RWPE2 (cell line): ENCODE data around the gene CSF3.

Experiments
- ATAC-seq: fragments of 200-7000 bp; cut with Tn5 transposase; 3 replicates; pipeline ENCODE4 v1.9.1; 2021; ENCODE audit warnings: low read depth
- DNase-seq: peaks from one replicate; pipeline ENCODE4 v3.0.0-alpha.2; 2020; ENCODE audit warnings: low spot score
- H3K27ac ChIP-seq: fragments of 450-650 bp; 2 replicates; pipeline ENCODE4 v1.5.1; 2017; ENCODE audit warnings: mild to moderate bottlenecking; ENCODE audit not compliant: poor library complexity, severe bottlenecking
- H3K27me3 ChIP-seq: fragments of 250-450 bp; sonication (Bioruptor Pico); 2 replicates; pipeline ENCODE4 v1.5.1; 2021; ENCODE audit warnings: mild to moderate bottlenecking, moderate library complexity; ENCODE audit not compliant: insufficient read depth, poor library complexity, severe bottlenecking
- H3K36me3 ChIP-seq: fragments of 250-450 bp; sonication (Bioruptor Pico); 2 replicates; pipeline ENCODE4 v1.5.1; 2020; ENCODE audit warnings: low read depth, mild to moderate bottlenecking, moderate library complexity
- H3K4me1 ChIP-seq: fragments of 250-450 bp; sonication (Bioruptor Pico); 2 replicates; pipeline ENCODE4 v1.5.1; 2021; ENCODE audit warnings: mild to moderate bottlenecking, moderate library complexity; ENCODE audit not compliant: insufficient read depth, poor library complexity, severe bottlenecking
- H3K4me3 ChIP-seq: fragments of 250-450 bp; sonication (Bioruptor Pico); 2 replicates; pipeline ENCODE4 v1.5.1; 2021; ENCODE audit warnings: mild to moderate bottlenecking, moderate library complexity; ENCODE audit not compliant: severe bottlenecking
- H3K9me3 ChIP-seq: fragments of 250-450 bp; sonication (Bioruptor Pico); 2 replicates; pipeline ENCODE4 v1.5.1; 2021; ENCODE audit warnings: mild to moderate bottlenecking, moderate library complexity; ENCODE audit not compliant: severe bottlenecking
- TF ChIP-seq, protein P1 (sequence below): fragments of 450-650 bp; IDR thresholded peaks from one replicate; pipeline ENCODE4 v1.5.1; 2017; ENCODE audit warnings: mild to moderate bottlenecking, moderate library complexity; ENCODE audit not compliant: poor library complexity, severe bottlenecking

CSF3 gene

DNA sequence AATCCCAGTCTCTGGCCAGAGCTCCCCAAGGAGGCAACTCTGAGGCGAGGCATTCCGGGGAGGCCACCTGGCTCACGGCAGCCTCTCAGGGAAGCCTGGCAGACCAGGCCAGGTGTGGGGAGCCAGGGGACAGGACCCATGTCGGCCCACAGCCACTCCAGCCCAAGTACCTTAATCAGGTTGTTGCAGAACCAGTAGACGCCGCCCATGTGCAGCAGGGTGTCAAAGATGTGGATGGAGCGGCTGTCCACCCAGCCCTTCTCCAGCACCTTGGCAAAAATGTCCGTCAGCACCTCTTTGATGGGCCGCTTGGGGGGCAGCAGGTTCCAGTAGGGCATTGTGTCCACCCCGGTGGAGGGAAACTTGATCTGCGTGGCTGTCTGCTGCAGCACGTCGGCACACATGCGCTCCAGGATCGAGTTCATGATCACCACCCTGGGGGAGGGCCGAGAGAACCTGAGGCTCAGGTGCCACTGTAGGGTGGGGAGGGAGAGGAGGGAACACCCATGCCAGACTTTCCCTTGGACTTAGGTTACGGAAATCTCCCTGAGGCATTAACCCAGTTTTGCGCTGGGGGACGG lies 7.8 kb downstream of the CSF3 start:
- Histone ChIP-seq H3K27ac (peak overlapping the region; percentile 93), H3K27me3 (no peaks in the 10 kb centered on the region), H3K9me3 (no peaks in the 10 kb centered on the region), H3K36me3 (peaks cover 72% of the 10 kb centered on the region), H3K4me3 (peak overlapping the region; percentile 23), H3K4me1 (peaks cover 82% of the 10 kb centered on the region)
- ATAC-seq (peak; percentile 40), DNase-seq (peak; percentile 89)
- TF ChIP-seq, protein P1, sequence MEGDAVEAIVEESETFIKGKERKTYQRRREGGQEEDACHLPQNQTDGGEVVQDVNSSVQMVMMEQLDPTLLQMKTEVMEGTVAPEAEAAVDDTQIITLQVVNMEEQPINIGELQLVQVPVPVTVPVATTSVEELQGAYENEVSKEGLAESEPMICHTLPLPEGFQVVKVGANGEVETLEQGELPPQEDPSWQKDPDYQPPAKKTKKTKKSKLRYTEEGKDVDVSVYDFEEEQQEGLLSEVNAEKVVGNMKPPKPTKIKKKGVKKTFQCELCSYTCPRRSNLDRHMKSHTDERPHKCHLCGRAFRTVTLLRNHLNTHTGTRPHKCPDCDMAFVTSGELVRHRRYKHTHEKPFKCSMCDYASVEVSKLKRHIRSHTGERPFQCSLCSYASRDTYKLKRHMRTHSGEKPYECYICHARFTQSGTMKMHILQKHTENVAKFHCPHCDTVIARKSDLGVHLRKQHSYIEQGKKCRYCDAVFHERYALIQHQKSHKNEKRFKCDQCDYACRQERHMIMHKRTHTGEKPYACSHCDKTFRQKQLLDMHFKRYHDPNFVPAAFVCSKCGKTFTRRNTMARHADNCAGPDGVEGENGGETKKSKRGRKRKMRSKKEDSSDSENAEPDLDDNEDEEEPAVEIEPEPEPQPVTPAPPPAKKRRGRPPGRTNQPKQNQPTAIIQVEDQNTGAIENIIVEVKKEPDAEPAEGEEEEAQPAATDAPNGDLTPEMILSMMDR, result no peak

DNA sequence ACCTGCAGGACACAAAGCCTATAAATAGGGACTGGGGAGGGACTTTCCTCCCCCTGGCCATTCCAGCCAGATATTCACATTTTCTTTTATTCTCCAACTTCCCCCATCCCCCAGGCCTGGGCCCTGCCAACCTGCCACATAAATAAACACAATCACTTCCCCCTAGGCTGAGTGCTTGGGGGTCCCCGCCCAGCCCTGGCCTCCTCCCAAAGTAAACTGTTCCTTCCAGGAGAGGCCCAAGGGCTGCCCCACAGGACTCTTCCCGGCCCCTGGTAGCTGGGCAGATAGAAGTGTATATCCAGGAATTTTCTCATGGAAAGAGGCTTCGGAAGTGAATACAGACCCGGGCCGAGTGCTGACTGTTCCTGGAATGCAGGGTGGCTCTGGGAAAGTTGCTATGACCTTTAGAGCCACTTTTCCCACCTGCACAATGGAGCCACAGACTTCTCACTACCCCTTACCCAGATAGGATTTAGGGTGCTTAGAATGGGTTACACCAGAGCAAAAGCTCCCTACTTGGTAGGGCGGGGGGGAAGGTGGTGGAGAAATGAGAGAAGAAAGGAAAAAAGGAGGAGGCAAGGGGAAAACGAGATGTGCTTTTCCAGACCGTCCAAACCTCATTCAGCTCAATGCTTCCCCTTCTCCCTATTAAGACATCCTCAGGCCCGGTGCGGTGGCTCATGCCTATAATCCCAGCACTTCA lies 8.5 kb downstream of the CSF3 start:
- DNase-seq (no peak), ATAC-seq (peak; percentile 6)
- Histone ChIP-seq H3K4me3 (peak overlapping the region; percentile 23), H3K36me3 (peaks cover 76% of the 10 kb centered on the region), H3K9me3 (no peaks in the 10 kb centered on the region), H3K27ac (peak overlapping the region; percentile 93), H3K4me1 (peaks cover 76% of the 10 kb centered on the region), H3K27me3 (no peaks in the 10 kb centered on the region)
- TF ChIP-seq, protein P1, result no peak

DNA sequence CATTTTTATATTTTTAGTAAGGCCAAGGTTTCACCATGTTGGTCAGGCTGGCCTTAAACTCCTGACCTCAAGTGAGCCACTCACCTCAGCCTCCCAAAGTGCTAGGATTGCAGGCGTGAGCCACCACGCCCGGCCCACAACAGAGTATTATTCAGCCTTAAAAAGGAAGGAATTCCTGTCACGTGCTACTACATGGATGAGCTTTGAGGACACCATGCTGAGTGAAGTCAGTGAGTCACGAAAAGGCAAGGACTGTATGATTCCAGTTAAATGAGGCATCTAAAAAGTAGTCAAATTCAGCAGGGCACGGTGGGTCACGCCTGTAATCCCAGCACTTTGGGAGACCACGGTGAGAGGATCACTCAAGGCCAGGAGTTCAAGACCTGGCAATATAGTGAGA lies 9.7 kb downstream of the CSF3 start:
- peaks cover 64% of the 10 kb centered on the region for H3K4me1 ChIP-seq
- H3K27ac ChIP-seq, result peak overlapping the region; percentile 93
- TF ChIP-seq, protein P1, result no peak
- DNase-seq (no peak), ATAC-seq (no peak)
- H3K9me3 ChIP-seq, result no peaks in the 10 kb centered on the region
- H3K4me3 ChIP-seq, result no peak overlapping the region
- peaks cover 73% of the 10 kb centered on the region for H3K36me3 ChIP-seq
- no peaks in the 10 kb centered on the region for H3K27me3 ChIP-seq

DNA sequence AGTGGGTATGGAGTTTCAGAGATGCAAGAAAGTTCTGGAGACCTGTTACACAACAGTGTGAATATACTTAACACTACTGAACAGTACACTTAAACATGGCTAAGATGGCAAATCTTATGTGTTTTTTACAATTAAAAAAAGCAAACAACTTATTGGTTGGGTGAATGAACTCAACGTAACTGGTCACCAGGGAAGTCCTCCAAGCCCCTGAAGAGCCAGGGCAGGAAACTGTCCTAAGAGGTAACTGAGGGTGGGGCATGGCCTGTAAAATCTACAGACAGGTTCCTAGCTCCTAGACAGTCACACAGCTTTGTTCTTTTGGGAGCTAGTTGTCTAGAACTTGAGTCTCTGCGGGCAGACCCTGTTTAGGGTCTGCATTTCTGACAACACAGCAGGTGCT lies 10.3 kb downstream of the CSF3 start:
- H3K4me3 ChIP-seq, result no peak overlapping the region
- peaks cover 67% of the 10 kb centered on the region for H3K36me3 ChIP-seq
- H3K4me1 ChIP-seq, result peaks cover 57% of the 10 kb centered on the region
- H3K27me3 ChIP-seq, result no peaks in the 10 kb centered on the region
- H3K27ac ChIP-seq, result peak overlapping the region; percentile 93
- ATAC-seq, result no peak
- H3K9me3 ChIP-seq, result no peaks in the 10 kb centered on the region
- TF ChIP-seq, protein P1, result no peak
- DNase-seq, result no peak
